Ishikawa (cell line): ENCODE results near the gene UNC93A.

ENCODE experiments used
- CEBPB ChIP-seq: IDR thresholded peaks from 2 replicates; pipeline ENCODE4 v1.6.1; 2012
- EP300 ChIP-seq: IDR thresholded peaks from 2 replicates; pipeline ENCODE4 v1.6.1; 2012; ENCODE audit warnings: borderline replicate concordance
- TAF1 ChIP-seq: IDR thresholded peaks from 2 replicates; pipeline ENCODE4 v1.6.1; 2012; ENCODE audit warnings: low read depth, mild to moderate bottlenecking
- USF1 ChIP-seq: IDR thresholded peaks from 2 replicates; pipeline ENCODE4 v1.6.1; 2012

- TF ChIP-seq TAF1, result no peak
- TF ChIP-seq CEBPB, result no peak
- TF ChIP-seq USF1, result no peak
- TF ChIP-seq EP300, result no peak
Measured at GRCh38 chr6:167245591-167245990, 45.5 kb upstream of the UNC93A start.
